ENCODE measurements around the gene DPYSL4. TPM values are rescaled to one million over a fixed set of nuclear protein-coding genes. Genes with fewer than 3 reads are reported as not detected.

Gene DPYSL4
- total and polyA plus RNA-seq, 3 donors from 2014 or later = 11.7 to 21.0 (median 13.9) TPM

- no peak overlapping the region for H3K27ac ChIP-seq
- DNase-seq = no peak
- TF ChIP-seq POLR2A (IDR thresholded peaks at IDR 0.05) (no peak), CTCF (IDR thresholded peaks at IDR 0.05) (no peak)
- H3K4me3 ChIP-seq = no peak overlapping the region
- no peaks in the 10 kb centered on the region for H3K36me3 ChIP-seq (ENCODE audit: low read depth, missing control alignments)
- H3K27me3 ChIP-seq = no peaks in the 10 kb centered on the region
- no peaks in the 10 kb centered on the region for H3K4me1 ChIP-seq
- intact Hi-C loops (cut with DNase I; ENCODE audit: low total_unique reads) = no loop called here
- no peaks in the 10 kb centered on the region for H3K9me3 ChIP-seq
- 87 to 93% methylated on average over 7 to 46 of the region's 46 CpGs for WGBS, 2 donors
Measured at GRCh38 chr10:132169766-132170560, 16.8 kb upstream of the DPYSL4 start.

GRCh38 chr10:132170561-132171361 is 16.0 kb upstream of the DPYSL4 start:
- 84 to 85% methylated on average over 17 to 36 of the region's 36 CpGs for WGBS, 2 donors
- H3K4me3 ChIP-seq = no peak overlapping the region
- no peak for DNase-seq
- peaks cover under 1% of the 10 kb centered on the region for H3K4me1 ChIP-seq
- H3K36me3 ChIP-seq (ENCODE audit: low read depth, missing control alignments) = no peaks in the 10 kb centered on the region
- H3K27ac ChIP-seq = no peak overlapping the region
- intact Hi-C loops (cut with DNase I; ENCODE audit: low total_unique reads) = no loop called here
- no peaks in the 10 kb centered on the region for H3K27me3 ChIP-seq
- TF ChIP-seq POLR2A (IDR thresholded peaks at IDR 0.05) (no peak), CTCF (IDR thresholded peaks at IDR 0.05) (no peak)
- H3K9me3 ChIP-seq = no peaks in the 10 kb centered on the region

GRCh38 chr10:132172091-132173066 is 14.4 kb upstream of the DPYSL4 start:
- H3K4me3 ChIP-seq = no peak overlapping the region
- H3K4me1 ChIP-seq = peaks cover 9% of the 10 kb centered on the region
- no peaks in the 10 kb centered on the region for H3K9me3 ChIP-seq
- DNase-seq = no peak
- intact Hi-C loops (cut with DNase I; ENCODE audit: low total_unique reads) = no loop called here
- no peaks in the 10 kb centered on the region for H3K27me3 ChIP-seq
- no peak for TF ChIP-seq CTCF (IDR thresholded peaks at IDR 0.05)
- no peak for TF ChIP-seq POLR2A (IDR thresholded peaks at IDR 0.05)
- no peaks in the 10 kb centered on the region for H3K36me3 ChIP-seq (ENCODE audit: low read depth, missing control alignments)
- WGBS, 2 donors = 76 to 78% methylated on average over 26 of the region's 26 CpGs
- H3K27ac ChIP-seq = no peak overlapping the region

- Histone ChIP-seq H3K27ac (no peak overlapping the region), H3K27me3 (no peaks in the 10 kb centered on the region), H3K4me1 (peaks cover 9% of the 10 kb centered on the region), H3K4me3 (no peak overlapping the region), H3K9me3 (no peaks in the 10 kb centered on the region), H3K36me3 (ENCODE audit: low read depth, missing control alignments) (no peaks in the 10 kb centered on the region)
- 88 to 95% methylated on average over 5 of the region's 5 CpGs for WGBS, 2 donors
- no peak for DNase-seq
- TF ChIP-seq CTCF (IDR thresholded peaks at IDR 0.05) (no peak), POLR2A (IDR thresholded peaks at IDR 0.05) (no peak)
- intact Hi-C loops (cut with DNase I; ENCODE audit: low total_unique reads) = no loop called here
Measured at GRCh38 chr10:132173185-132173584, 13.6 kb upstream of the DPYSL4 start.

Measured in testis (tissue), 3 donors.